BLaER1 (cell line): Measurements from ENCODE around the gene PNISR.

Experiments
- H3K27ac ChIP-seq: shearing (Covaris generic); formaldehyde crosslinking; 2 replicates; pipeline ENCODE4 v1.8.1; 2022
- H3K27me3 ChIP-seq: shearing (Covaris generic); formaldehyde crosslinking; 2 replicates; pipeline ENCODE4 v1.8.1; 2022
- H3K36me3 ChIP-seq: shearing (Covaris generic); formaldehyde crosslinking; 2 replicates; pipeline ENCODE4 v1.8.1; 2022
- H3K4me1 ChIP-seq: shearing (Covaris generic); formaldehyde crosslinking; 2 replicates; pipeline ENCODE4 v1.8.1; 2022
- H3K4me2 ChIP-seq: shearing (Covaris generic); formaldehyde crosslinking; 2 replicates; pipeline ENCODE4 v1.8.1; 2022
- H3K4me3 ChIP-seq: shearing (Covaris generic); formaldehyde crosslinking; 2 replicates; pipeline ENCODE4 v1.8.1; 2022
- H3K9ac ChIP-seq: shearing (Covaris generic); formaldehyde crosslinking; 2 replicates; pipeline ENCODE4 v1.8.1; 2022
- H3K9me3 ChIP-seq: shearing (Covaris generic); formaldehyde crosslinking; 2 replicates; pipeline ENCODE4 v1.8.1; 2022
- H4K20me1 ChIP-seq: shearing (Covaris generic); formaldehyde crosslinking; 2 replicates; pipeline ENCODE4 v1.8.1; 2022
- Cebpa-rat ChIP-seq: shearing (Covaris generic); IDR thresholded peaks from 2 replicates; pipeline ENCODE4 v1.8.1; 2022

Gene PNISR

DNA sequence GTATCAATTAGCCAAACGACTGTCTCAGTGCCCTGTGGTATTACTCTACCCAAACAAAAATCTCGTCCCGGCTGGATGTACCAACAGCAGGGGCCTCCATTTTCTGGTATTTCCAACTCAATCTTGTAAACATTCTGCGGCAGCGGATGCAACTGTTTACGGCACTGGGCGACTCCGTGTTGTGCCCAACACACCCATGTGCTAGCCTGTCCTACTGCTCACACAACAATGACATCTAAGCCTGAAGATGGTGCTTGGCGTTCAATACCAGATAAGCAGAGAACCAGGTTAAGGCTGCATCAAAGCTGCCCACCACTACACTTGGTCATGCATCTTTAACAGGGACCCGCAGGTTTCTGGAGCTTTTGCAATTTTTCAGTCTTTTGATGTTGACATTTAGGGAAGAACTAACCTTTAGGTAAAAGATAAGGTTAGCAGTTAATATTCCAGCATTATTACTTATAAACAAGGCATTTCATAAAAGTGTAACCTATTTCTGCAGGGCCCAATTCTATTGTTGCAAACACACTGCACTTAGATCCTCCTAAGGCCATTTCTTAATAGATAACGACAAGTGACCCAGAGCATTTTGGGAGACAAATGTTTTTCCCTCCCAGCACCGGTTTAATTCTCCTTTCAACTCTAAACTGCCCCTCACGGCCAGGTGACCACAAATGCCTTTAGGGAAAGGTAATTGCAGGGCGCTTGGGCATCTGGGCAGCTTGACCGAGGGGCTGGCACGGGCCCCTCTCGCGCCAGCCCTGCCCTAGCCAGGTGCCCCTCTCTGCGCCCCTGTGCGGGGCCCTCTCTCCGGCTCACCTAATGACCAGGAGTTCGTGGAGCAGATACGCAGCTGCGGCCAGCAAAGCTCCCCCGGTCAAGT lies 76.6 kb downstream of the PNISR start:
- H3K4me3 ChIP-seq: no peak overlapping the region
- H3K9ac ChIP-seq: no peak overlapping the region

More for the DNA sequence above, 76.6 kb downstream of the PNISR start:
- Histone ChIP-seq H3K27ac (no peak overlapping the region), H3K9me3 (peaks cover 7% of the 10 kb centered on the region), H3K4me1 (no peaks in the 10 kb centered on the region), H3K4me2 (no peak overlapping the region), H3K36me3 (no peaks in the 10 kb centered on the region), H4K20me1 (no peaks in the 10 kb centered on the region), H3K27me3 (no peaks in the 10 kb centered on the region)
- TF ChIP-seq Cebpa-rat: no peak
